Measurements from ENCODE around the gene PML.

Gene PML

GRCh38 chr15:73991260-73991659, 3.3 kb upstream of the PML start:
- no peak for TF ChIP-seq ZBTB7A (IDR thresholded peaks at IDR 0.05; ENCODE audit: low read depth)
- TF ChIP-seq MAX (IDR thresholded peaks at IDR 0.05): no peak
- TF ChIP-seq RAD21 (IDR thresholded peaks at IDR 0.05; ENCODE audit: low read depth): no peak
- TF ChIP-seq CREB1 (IDR thresholded peaks at IDR 0.05; ENCODE audit: low read depth): no peak
- TF ChIP-seq CEBPB (IDR thresholded peaks at IDR 0.05): no peak
- no peak for TF ChIP-seq USF1 (IDR thresholded peaks at IDR 0.05)
- TF ChIP-seq TEAD4 (IDR thresholded peaks at IDR 0.05): no peak
- no peak for TF ChIP-seq NFIC (IDR thresholded peaks at IDR 0.05)
- no peak for TF ChIP-seq FOXM1 (IDR thresholded peaks at IDR 0.05; ENCODE audit: borderline replicate concordance, low read depth)
- no peak for TF ChIP-seq YY1 (IDR thresholded peaks at IDR 0.05; ENCODE audit: low read depth)
- TF ChIP-seq EP300 (IDR thresholded peaks at IDR 0.05; ENCODE audit: borderline replicate concordance): no peak
- no peak for TF ChIP-seq TCF12 (IDR thresholded peaks at IDR 0.05; ENCODE audit: low read depth)
- no peak for TF ChIP-seq REST (IDR thresholded peaks at IDR 0.05; ENCODE audit: low read depth)
- no peak for TF ChIP-seq EGR1 (IDR thresholded peaks at IDR 0.05)
- TF ChIP-seq TAF1 (IDR thresholded peaks at IDR 0.05; ENCODE audit: low read depth): no peak

- TF ChIP-seq EGR1 (IDR thresholded peaks at IDR 0.05): no peak
- TF ChIP-seq MAX (IDR thresholded peaks at IDR 0.05): peak; percentile 75
- no peak for TF ChIP-seq CEBPB (IDR thresholded peaks at IDR 0.05)
- no peak for TF ChIP-seq ZBTB7A (IDR thresholded peaks at IDR 0.05; ENCODE audit: low read depth)
- no peak for TF ChIP-seq FOXM1 (IDR thresholded peaks at IDR 0.05; ENCODE audit: borderline replicate concordance, low read depth)
- TF ChIP-seq NFIC (IDR thresholded peaks at IDR 0.05): peak; percentile 19; the same call in 1 of the 2 replicates
- no peak for TF ChIP-seq TEAD4 (IDR thresholded peaks at IDR 0.05)
- TF ChIP-seq TCF12 (IDR thresholded peaks at IDR 0.05; ENCODE audit: low read depth): peak; percentile 64; the same call in 1 of the 2 replicates
- TF ChIP-seq CREB1 (IDR thresholded peaks at IDR 0.05; ENCODE audit: low read depth): no peak
- no peak for TF ChIP-seq REST (IDR thresholded peaks at IDR 0.05; ENCODE audit: low read depth)
- TF ChIP-seq TAF1 (IDR thresholded peaks at IDR 0.05; ENCODE audit: low read depth): peak; percentile 47; the same call in 1 of the 2 replicates
- no peak for TF ChIP-seq YY1 (IDR thresholded peaks at IDR 0.05; ENCODE audit: low read depth)
- peak; percentile 21; the same call in 1 of the 2 replicates for TF ChIP-seq RAD21 (IDR thresholded peaks at IDR 0.05; ENCODE audit: low read depth)
- 0 out of 2 replicates have a peak, but pooled peaks have one; percentile 18 for TF ChIP-seq USF1 (IDR thresholded peaks at IDR 0.05)
- TF ChIP-seq EP300 (IDR thresholded peaks at IDR 0.05; ENCODE audit: borderline replicate concordance): peak; percentile 13; the same call in 1 of the 2 replicates
These were observed 2.6 kb upstream of the PML start, which contains the start of gene STOML1 for GRCh38 chr15:73991726-73992593. TSS of gene STOML1 (minus strand) at chr15:73992295. CDS start at chr15:73992223, 72 bp downstream.

GRCh38 chr15:73992594-73992898, 2.0 kb upstream of the PML start:
- TF ChIP-seq TAF1 (IDR thresholded peaks at IDR 0.05; ENCODE audit: low read depth) (no peak), RAD21 (IDR thresholded peaks at IDR 0.05; ENCODE audit: low read depth) (no peak), MAX (IDR thresholded peaks at IDR 0.05) (no peak), CREB1 (IDR thresholded peaks at IDR 0.05; ENCODE audit: low read depth) (no peak), YY1 (IDR thresholded peaks at IDR 0.05; ENCODE audit: low read depth) (no peak), EP300 (IDR thresholded peaks at IDR 0.05; ENCODE audit: borderline replicate concordance) (no peak), TCF12 (IDR thresholded peaks at IDR 0.05; ENCODE audit: low read depth) (no peak), ZBTB7A (IDR thresholded peaks at IDR 0.05; ENCODE audit: low read depth) (no peak), FOXM1 (IDR thresholded peaks at IDR 0.05; ENCODE audit: borderline replicate concordance, low read depth) (no peak), NFIC (IDR thresholded peaks at IDR 0.05) (no peak), REST (IDR thresholded peaks at IDR 0.05; ENCODE audit: low read depth) (no peak), EGR1 (IDR thresholded peaks at IDR 0.05) (no peak), CEBPB (IDR thresholded peaks at IDR 0.05) (no peak), TEAD4 (IDR thresholded peaks at IDR 0.05) (no peak), USF1 (IDR thresholded peaks at IDR 0.05) (no peak)
